ENCODE measurements around the gene BBS1. TPM values are rescaled to one million over a fixed set of nuclear protein-coding genes. Genes with fewer than 3 reads are reported as not detected.
A peak's percentile ranks its signal among the peaks of the same experiment; 100 is the strongest.
"Not testable (repeated sequence)": the region's sequence is repeated elsewhere in the genome, so short reads cannot be mapped to it uniquely, and the experiment has no call there.

BBS1 gene
- 14.8 TPM for total RNA-seq
- long read RNA-seq, partial matches to known transcripts, result 8 of 13 reads
- long read RNA-seq, other reads (novel, unspliced or antisense), result 5 of 13 reads

DNA sequence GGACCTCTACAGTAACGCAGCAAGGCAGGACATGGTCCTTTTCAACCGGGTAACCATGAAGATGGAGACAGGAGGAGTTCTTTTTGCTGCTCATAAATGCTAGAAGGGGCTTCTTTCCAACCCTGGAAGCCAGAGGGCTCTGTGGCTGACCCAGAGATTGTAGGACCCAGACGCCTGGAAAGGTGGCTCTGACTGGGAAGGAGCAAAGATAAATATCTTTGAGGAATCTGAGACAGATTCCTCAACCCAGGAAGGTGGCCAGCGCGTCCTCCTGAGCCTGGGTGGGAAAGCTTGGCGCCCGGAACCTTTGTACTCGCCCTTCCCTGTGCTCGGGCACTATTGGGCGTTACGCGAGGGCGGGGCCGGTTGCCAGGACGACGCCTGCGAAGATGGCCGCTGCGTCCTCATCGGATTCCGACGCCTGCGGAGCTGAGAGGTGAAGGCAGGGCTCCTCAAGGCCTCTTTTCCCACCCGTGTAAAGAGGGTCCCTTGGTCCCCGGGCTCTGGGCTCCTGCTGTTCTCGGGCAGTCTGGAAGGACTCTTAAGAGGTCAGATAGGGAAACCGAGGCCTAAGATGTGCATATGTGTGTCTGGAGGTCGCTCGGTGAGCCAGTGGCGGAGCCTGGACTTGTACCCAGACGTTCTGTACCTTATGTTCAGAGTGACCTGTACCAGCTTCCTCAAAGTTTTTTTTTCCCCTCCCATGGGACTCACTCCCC, at the start of gene BBS1:
Gene BBS1, plus strand, starts transcription at position 365 of the 719 bp plus-strand sequence. Its CDS starts 25 bp downstream, at position 390.
- DNase-seq (ENCODE audit: low spot score), result peak; percentile 95

DNA sequence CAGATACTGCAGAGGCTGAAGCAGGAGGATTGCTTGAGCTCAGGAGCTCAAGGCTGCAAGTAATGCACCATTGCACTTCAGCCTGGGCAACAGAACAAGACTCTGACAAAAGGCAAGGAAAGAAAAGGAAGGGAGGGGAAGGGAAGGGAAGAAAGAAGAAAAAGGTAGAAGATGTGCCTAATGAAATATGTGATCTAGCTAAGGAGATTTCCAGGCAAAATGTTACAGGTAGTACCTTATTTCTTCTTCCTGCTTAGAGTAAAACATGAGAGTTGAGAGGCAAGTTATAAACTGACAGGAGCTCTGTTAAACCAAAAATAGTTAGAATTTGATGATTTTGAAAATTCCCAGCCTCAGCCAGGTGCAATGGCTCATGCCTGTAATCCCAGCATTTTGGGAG, 48.4 kb upstream of the BBS1 start:
- DNase-seq (ENCODE audit: low spot score), result no peak

DNA sequence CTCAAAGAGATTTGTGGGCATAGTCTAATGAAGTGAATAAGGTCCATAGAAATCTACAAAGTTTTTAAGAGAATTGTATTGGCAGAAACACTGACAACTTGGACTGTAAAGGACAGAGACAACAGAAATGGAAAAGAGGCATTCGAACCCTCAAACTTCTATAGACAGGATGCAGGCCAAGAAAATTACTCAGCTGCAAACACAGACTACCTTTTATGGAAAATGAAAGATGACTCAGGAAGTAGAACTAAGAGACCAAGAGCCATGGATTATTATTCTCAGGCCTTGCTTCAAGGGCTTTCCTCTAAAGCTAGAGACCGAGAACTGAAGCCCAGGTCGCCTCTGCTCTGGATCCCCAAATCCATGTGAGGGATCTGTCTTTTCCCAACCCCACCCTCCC, 47.5 kb upstream of the BBS1 start:
- no peak for DNase-seq (ENCODE audit: low spot score)

DNA sequence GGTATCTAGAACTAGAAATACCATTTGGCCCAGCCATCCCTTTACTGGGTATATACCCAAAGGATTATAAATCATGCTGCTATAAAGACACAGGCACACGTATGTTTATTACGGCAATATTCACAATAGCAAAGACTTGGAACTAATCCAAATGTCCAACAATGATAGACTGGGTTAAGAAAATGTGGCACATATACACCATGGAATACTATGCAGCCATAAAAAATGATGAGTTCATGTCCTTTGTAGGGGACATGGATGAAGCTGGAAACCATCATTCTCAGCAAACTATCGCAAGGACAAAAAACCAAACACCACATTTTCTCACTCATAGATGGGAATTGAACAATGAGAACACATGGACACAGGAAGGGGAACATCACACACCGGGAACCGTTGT, 46.3 kb upstream of the BBS1 start:
- not testable (repeated sequence) for DNase-seq (ENCODE audit: low spot score)

DNA sequence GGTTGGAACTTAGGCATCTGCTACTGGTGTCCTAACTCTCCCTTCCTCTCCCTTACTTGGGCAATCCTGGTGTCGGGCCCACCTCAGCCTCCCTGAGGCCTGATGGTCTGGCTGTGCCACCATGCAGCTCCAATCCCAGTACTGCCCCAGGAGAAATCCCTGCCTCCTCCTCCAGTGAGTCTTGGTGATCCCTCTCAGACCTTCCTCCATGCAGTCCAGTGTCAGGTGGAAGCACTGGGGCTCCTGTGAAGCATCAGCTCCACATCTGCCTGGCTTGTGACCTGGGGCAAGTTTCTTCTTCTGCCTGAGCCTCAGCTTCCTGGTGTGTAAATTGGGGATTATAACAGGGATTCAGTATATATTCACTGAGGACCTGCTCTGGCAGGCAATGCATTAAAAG, 45.5 kb upstream of the BBS1 start:
- no peak for DNase-seq (ENCODE audit: low spot score)

DNA sequence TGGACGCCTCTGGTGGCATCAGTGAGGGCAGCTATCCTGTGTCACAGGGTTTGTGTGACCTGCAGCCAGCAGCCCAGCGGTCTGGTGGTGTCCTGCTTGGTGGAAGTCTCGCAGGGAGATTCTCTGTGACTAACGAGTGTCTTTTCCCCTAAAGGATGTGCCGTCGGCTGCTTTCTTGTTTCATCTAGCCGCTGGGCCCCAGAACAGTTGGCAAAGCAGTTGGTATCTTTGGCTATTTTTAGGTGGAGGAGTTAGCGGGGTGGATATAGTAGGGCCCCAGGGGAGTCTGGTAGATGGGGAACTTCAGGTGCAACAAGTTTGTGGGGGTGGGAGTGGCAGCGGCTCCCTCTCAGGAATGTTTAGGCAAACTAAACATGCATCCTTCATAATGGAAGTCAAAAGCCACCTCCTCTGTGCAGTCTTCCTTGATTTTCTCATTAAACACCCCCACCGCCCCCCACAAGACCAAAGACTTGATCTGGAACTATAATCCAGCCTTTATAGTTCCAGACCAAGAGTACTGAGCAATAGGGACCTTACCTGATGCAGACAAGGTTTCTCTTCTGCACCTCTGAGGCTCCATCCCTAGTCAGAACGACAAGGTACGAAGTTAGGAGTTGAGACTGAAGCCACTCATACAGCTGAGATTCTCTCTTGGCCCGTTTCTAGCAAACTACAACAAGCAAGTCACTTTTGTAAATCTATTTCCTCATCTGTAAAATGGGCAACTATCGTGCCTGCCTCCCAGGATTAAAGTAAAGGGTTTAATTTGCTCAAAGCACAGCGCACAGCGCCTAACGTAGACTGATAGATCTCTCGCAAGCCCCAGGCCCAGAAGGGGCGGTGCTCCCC, 44.8 kb upstream of the BBS1 start:
- DNase-seq (ENCODE audit: low spot score), result no peak

DNA sequence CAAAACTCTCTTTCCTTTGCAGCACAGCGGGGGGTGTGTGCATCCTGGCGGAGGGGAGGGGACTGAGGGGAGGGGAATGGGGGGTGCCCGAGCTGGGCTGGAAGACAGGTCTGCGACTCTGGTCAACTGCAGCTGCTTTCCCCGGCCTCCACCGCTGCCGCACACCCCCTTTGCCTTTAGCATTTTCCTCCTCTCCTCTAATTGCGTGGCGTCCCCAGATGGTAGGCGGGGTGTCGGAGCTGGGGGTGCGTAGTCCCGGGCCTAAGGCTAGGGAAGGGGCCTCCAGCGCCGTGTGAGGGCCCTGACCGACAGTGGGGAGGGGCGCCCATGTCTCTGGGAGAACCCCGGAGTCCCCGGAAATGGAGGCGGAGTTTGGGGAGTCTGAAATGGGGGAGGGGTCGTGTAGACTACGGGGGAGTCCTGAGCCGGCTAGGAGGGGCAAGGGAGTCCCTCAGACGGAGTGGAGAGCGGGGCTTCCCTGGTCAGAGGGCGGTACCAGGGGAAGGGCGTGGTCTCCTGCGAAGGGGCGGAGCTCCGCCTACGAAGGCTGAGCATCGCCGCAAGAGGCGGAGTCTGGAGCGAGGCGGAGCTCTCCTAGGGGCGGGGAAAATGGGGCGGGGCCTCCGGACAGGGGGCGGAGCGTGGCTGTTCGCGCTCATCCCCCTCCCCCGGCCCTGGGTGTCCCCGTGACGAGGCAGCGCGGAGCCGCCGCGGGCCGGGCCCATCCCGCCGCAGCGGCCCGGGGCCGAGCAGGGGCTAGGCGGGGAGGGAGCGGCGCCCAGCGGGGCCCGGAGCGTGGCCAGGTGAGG, 44.0 kb upstream of the BBS1 start, which contains the start of gene PELI3:
Gene PELI3, plus strand, starts transcription at position 681 of the 809 bp plus-strand sequence. CDS start 1,224 bp downstream, outside the sequence.
- peak; percentile 98 for DNase-seq (ENCODE audit: low spot score)

DNA sequence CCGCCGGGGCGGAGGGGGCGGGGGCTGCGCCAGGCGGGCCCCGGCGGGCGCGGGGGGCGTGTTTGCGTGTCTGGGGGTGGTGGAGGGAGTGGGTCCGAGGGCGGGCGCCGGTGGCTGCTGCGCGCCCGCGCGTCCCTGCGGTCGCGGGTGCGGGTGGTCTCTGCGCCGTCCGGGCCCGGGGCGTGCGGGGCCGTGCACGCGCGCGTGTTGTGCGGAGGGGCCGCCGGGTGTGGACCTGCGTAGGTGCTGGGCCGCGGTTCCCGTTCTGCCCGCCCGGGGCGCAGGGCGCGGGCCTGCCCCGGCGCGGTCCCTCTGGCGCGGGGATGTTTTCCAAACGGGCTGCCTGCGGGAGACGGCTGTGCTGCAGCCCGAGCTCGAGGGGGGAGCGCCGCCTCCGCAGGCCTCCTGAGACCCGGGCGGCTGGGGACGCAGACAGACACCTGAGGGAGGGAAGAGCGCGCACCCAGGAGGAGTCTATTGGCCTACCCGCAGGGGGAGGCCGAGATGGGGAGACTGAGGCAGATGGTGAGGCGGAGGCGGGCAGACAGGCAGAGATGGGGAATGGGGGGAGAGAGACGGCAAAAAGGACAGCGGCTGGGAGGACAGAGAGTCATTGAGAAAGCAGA, 43.3 kb upstream of the BBS1 start:
- no peak for DNase-seq (ENCODE audit: low spot score)

DNA sequence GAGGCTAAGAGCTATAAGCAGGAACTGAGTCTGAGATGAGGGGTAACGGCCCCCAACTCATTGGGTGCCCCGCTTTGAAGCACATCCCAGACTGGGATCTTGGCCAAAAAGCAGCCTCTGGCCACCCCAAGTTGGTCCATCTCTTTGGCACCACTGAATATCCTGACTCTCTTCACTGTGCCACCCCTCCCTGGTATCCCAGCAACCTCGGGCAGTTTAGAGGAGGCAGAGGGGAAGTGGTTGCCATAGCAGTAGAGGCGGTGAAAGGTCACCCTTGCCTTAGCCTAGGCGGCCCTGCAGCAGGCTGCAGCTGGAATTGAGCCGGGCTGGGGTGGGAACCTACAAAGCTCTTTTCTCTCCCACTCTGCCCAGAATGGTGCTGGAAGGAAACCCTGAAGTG, 42.7 kb upstream of the BBS1 start:
- DNase-seq (ENCODE audit: low spot score), result no peak

DNA sequence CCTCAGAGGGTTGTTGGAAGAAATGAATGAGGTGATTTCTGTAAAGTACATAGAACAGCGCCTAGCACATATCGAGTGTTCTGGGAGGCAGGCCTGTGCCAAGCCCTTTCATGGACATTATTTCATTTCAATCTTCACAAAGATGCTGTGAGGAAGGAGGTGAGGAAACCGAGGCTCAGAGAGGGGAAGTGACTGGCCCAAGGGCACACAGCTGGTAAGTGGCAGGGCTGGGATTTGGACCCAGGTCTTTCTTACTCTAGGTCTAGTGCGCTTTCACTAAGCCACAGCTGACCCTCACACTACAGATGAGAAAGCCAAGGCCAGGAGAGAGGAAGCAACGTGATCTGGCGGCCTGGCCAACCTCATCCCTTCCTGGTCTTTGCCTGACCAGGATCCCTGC, 41.7 kb upstream of the BBS1 start:
- no peak for DNase-seq (ENCODE audit: low spot score)

DNA sequence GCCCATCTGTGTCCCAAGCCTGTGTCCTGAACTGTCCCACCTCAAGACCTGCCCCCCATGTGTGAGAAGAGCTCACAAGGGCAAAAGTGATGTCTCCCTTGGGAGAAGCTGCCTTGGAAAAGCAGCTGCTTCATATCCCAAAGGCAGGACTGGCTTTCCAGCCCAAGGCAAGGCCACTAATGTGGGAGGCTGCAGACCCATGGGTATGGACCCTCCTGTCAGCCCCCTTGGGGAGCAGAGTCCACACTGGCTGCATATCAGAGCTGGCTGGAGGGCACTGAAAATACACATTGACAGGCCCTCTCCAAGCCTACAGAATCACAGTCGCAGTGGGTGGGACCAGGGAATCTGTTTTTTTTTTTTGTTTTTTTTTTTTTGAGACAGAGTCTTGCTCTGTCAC, 41.0 kb upstream of the BBS1 start:
- DNase-seq (ENCODE audit: low spot score), result no peak

DNA sequence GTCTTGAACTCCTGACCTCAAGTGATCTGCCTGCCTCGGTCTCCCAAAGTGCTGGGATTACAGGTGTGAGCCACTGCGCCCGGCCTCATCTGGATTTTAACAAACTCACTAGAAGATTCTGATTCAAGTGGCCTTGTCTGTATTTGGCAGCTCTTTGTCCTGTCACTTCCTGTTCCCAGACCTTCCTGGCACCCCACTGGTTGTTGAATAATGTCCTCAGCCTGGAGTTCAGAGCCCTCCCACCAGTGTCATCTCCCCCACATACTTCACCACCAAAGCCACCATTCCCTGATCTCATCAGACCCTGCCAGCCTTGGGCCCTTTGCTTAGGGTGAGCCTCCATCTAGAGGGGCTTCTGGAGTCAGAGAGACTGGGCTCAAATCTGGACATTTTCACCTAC, 40.4 kb upstream of the BBS1 start:
- no peak for DNase-seq (ENCODE audit: low spot score)

DNA sequence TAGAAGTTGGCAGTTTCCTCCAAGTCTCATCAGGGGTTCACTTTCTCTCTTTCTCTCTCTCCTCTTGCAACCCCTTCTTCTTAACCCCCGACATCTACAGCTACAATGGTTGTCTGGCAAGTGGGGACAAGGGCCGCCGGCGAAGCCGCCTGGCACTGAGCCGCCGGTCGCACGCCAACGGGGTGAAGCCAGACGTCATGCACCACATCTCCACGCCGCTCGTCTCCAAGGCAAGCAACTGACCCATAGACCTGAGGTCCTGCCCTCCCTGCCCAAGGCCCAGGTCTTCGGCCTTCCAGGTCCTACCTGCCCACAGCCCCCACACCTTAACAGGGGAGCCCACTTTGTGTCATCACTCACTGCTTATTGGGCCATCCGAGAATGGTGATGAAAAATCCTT, 39.3 kb upstream of the BBS1 start:
- DNase-seq (ENCODE audit: low spot score), result no peak

DNA sequence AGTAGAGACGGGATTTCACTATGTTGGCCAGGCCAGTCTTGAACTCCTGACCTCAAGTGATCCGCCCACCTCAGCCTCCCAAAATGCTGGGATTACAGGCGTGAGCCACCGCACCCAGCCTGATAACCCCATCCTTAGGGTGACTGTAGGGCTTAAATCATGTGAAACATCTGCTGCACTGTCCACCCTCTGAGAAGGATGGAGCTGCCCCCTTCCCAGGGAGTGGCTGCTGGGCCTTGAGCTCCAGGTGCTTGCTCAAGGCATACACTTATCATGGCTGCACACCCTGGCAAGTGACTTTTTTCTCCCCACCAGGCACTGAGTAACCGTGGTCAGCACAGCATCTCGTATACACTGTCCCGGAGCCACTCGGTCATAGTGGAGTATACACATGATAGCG, 38.4 kb upstream of the BBS1 start:
- DNase-seq (ENCODE audit: low spot score), result no peak

DNA sequence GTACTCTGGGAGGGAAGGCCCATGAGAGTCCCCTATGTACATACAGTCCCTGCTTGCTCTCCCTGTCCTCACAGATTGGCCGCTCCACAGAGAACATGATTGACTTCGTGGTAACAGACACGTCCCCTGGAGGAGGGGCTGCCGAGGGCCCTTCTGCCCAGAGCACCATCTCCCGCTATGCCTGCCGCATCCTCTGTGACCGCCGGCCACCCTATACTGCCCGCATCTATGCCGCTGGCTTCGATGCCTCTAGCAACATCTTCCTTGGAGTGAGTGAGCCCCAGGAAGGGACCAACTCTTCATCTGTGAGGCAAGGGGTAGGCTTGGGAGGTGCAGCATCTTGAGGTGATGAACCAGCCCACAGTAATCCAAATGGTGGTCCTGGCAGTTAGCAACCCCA, 37.3 kb upstream of the BBS1 start:
- DNase-seq (ENCODE audit: low spot score), result no peak

DNA sequence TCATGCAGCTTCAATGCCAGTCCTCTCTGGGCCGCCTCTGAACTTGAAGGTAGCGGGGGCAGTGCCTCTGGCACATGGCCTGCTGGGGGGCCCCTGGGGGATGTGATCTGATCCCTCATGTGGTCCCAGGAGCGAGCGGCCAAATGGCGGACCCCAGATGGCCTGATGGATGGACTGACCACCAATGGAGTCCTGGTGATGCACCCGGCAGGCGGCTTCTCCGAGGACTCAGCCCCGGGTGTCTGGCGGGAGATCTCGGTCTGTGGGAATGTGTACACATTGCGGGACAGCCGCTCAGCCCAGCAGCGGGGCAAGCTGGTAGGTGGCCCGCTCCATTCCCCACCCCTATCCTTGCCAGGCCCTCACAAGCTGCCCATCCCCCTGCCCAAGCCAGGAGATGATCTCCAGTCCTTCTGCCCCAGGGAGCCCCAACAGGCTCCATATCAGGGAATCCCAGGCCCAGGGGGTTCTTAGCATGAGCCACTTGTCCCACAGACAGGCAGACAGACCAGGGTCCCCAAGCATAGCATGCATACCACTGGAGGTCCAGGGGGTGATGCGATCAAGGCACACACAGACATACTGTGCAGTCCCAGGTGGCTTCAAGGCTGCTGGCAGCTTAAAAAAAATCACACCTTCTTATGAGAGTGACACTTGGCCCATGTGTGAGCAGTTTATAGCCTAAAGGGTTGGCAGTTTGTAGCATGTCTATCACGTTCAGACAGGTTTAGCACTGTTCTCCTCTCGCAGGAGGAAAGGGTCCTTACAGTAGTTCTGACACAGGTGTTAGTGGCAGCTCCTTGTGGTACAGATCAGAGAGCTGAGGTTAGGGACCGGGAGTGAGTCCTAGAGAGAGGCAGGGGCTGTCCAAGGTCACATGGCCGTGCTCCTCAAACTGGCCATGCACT, 36.6 kb upstream of the BBS1 start:
- no peak for DNase-seq (ENCODE audit: low spot score)

DNA sequence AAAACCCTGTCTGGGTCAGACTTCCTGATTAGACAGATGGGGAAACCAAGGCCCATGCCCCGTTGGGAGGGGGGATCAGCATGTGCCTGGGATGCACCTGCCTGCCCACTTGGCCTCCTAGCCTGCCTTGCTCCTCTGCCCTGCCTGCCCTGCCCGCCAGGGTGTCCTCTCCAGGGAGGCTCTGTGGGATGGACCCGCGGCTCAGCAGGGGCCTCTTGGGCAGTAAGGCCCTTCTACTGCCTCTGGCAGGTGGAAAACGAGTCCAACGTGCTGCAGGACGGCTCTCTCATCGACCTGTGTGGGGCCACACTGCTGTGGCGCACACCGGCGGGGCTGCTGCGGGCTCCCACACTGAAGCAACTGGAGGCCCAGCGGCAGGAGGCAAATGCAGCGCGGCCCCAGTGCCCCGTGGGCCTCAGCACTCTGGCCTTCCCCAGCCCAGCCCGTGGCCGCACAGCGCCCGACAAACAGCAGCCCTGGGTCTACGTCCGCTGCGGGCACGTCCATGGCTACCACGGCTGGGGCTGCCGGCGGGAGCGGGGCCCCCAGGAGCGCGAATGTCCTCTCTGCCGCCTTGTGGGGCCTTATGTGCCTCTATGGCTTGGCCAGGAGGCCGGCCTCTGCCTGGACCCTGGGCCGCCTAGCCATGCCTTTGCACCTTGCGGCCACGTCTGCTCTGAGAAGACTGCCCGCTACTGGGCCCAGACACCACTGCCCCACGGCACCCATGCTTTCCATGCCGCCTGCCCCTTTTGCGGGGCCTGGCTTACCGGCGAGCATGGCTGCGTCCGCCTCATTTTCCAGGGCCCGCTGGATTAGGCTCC, 34.9 kb upstream of the BBS1 start:
- no peak for DNase-seq (ENCODE audit: low spot score)

DNA sequence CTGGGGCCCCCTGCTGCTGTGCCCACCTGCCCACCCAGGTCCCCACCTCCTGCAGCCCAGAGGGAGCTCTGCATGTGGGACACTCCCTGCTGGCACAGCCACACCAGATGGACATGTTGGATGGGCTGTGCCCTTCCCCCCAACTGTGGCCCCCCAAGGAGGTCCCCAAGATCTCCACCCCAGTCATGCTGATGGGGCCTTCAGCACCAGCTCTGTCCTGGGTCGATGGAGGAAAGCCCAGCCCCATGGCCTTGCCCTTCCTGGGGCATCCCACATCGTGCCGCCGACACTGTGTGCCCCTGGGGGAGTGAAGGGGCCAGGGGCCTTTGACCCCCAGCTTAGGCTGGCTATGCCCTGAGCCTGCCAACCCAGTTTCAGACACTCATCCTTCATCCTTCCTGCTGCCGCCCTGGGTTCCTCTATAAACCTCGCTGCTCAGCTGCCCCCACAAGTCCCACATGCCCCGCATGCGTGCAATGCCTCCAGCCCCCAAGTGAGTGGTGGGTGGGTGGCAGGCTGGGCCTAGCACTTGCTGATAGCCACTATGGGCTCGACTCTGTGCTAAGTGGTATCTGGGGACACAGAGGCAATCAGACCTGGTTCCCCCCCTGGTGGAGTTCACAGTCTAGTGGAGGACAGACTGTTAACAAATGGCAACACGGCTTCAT, 34.1 kb upstream of the BBS1 start:
- DNase-seq (ENCODE audit: low spot score), result no peak

DNA sequence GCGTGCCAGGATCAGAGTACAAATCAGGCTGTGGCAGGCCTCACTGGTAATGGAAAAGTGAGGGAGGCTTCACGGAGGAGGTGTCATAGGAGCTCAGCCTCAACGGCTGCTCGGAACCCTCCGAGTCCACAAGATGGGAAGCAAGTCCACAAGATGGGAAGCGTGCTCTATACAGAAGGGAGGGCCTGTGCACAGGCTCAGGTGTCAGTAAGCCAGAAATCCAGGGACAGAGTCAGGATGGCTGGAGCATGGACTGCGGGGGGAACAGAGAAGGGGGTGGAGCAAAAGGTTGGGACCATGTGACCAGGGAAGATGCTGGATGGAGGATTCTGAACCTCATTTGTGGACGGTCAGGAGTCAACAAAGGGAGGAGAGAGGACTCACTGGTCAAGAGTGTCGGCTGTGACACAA, 33.6 kb upstream of the BBS1 start:
- no peak for DNase-seq (ENCODE audit: low spot score)
